ENCODE measurements around the gene SNCB. TPM values are rescaled to one million over a fixed set of nuclear protein-coding genes. Genes with fewer than 3 reads are reported as not detected.

Gene SNCB
- total RNA-seq, 1 experiment from 2014 or later = not detected

- intact Hi-C loops (cut with micrococcal nuclease) = loop anchor here (10.0 kb wide), 1 partner anchor 648 kb away; the partner anchor contains the start of genes PRELID1 and RAB24
- Histone ChIP-seq H3K4me1 (ENCODE audit: control insufficient read depth in 1 of 2, insufficient read depth in 2 of 2, low read length in 2 of 2) (peaks cover 5 to 13% of the 10 kb centered on the region in 2 experiments; a peak in 2 of 4 replicates), H2AFZ (ENCODE audit: low read depth, low read length, poor library complexity, severe bottlenecking) (no peak overlapping the region), H3K9me3 (ENCODE audit: control insufficient read depth in 1 of 2, insufficient read depth in 1 of 2, low read depth in 1 of 2, low read length in 2 of 2) (no peaks in the 10 kb centered on the region), H3K36me3 (ENCODE audit: control insufficient read depth in 1 of 2, insufficient read depth in 2 of 2, low read length in 2 of 2) (no peaks in the 10 kb centered on the region; a peak in 1 of 4 replicates), H3K79me2 (ENCODE audit: insufficient read depth, low read length) (no peaks in the 10 kb centered on the region), H3K9ac (ENCODE audit: low read length) (no peak overlapping the region), H3K4me2 (ENCODE audit: low read length) (no peak overlapping the region), H4K20me1 (ENCODE audit: insufficient read depth) (no peaks in the 10 kb centered on the region), H3K27me3 (ENCODE audit: insufficient read depth, low read length) (no peaks in the 10 kb centered on the region), H3K9me2 (ENCODE audit: insufficient read depth) (no peaks in the 10 kb centered on the region), H3K4me3 (replicated peaks in 1 of 2; ENCODE audit: low read depth in 1 of 2, low read length in 2 of 2) (no peak overlapping the region), H3K27ac (ENCODE audit: low read depth, low read length) (no peak overlapping the region)
- ChIA-PET POLR2A (no interaction called here), CTCF (interaction anchor here (0.8 to 1.3 kb wide), 2 partner anchors 9 to 430 kb away, joined by 3 read pairs; partner anchors contain the start of genes FGFR4 and TSPAN17), RAD21 (ENCODE audit: low non-redundant PET in 1 of 2, low total read pairs in 2 of 2, uncharacterized antibody in 2 of 2, unreplicated experiment in 2 of 2) (no interaction called here)
- ATAC-seq (no peak), DNase-seq (ENCODE audit: low read depth, low spot score) (no peak)
- TF ChIP-seq SRF (IDR thresholded peaks at IDR 0.05; ENCODE audit: low read depth) (no peak), TCF7L2 (IDR thresholded peaks at IDR 0.05; ENCODE audit: borderline replicate concordance, extremely low read depth, insufficient read depth, insufficient read length) (no peak), ZFX (IDR thresholded peaks at IDR 0.05) (no peak), FOSL1 (IDR thresholded peaks at IDR 0.05; ENCODE audit: low read depth) (no peak)
- no TSS peak for BruUV-seq (replicated peaks)
Observed at GRCh38 chr5:176656467-176656990, 26.2 kb upstream of the SNCB start.

- no peaks in the 10 kb centered on the region for H3K9me3 ChIP-seq (ENCODE audit: control insufficient read depth in 1 of 2, insufficient read depth in 1 of 2, low read depth in 1 of 2, low read length in 2 of 2)
- H3K9me2 ChIP-seq (ENCODE audit: insufficient read depth) = no peaks in the 10 kb centered on the region
- RAD21 ChIA-PET (ENCODE audit: low non-redundant PET in 1 of 2, low total read pairs in 2 of 2, uncharacterized antibody in 2 of 2, unreplicated experiment in 2 of 2) = no interaction called here
- no TSS peak for BruUV-seq (replicated peaks)
- no peak for ATAC-seq
- no peaks in the 10 kb centered on the region for H4K20me1 ChIP-seq (ENCODE audit: insufficient read depth)
- H3K4me3 ChIP-seq (replicated peaks in 1 of 2; ENCODE audit: low read depth in 1 of 2, low read length in 2 of 2) = no peak overlapping the region
- no peak overlapping the region for H2AFZ ChIP-seq (ENCODE audit: low read depth, low read length, poor library complexity, severe bottlenecking)
- H3K27ac ChIP-seq (ENCODE audit: low read depth, low read length) = no peak overlapping the region
- H3K4me2 ChIP-seq (ENCODE audit: low read length) = no peak overlapping the region
- CTCF ChIA-PET = no interaction called here
- no peak for DNase-seq (ENCODE audit: low read depth, low spot score)
- peaks cover 5 to 13% of the 10 kb centered on the region in 2 experiments; a peak in 2 of 4 replicates for H3K4me1 ChIP-seq (ENCODE audit: control insufficient read depth in 1 of 2, insufficient read depth in 2 of 2, low read length in 2 of 2)
- H3K9ac ChIP-seq (ENCODE audit: low read length) = no peak overlapping the region
- H3K27me3 ChIP-seq (ENCODE audit: insufficient read depth, low read length) = no peaks in the 10 kb centered on the region
- H3K36me3 ChIP-seq (ENCODE audit: control insufficient read depth in 1 of 2, insufficient read depth in 2 of 2, low read length in 2 of 2) = no peaks in the 10 kb centered on the region; a peak in 1 of 4 replicates
- H3K79me2 ChIP-seq (ENCODE audit: insufficient read depth, low read length) = peaks cover 12% of the 10 kb centered on the region; the same call in 1 of the 2 replicates
- intact Hi-C loops (cut with micrococcal nuclease) = loop anchor here (10.0 kb wide), 1 partner anchor 650 kb away; the partner anchor contains the start of genes PRELID1 and RAB24
- POLR2A ChIA-PET = no interaction called here
- TF ChIP-seq REST (IDR thresholded peaks at IDR 0.05; ENCODE audit: low read depth) (no peak), CTCF (IDR thresholded peaks at IDR 0.05 in 2 of 3, conservative IDR thresholded peaks at IDR 0.05 in 1 of 3; ENCODE audit: borderline replicate concordance in 1 of 3, insufficient read depth in 1 of 3, low read depth in 2 of 3, low read length in 2 of 3) (no peak), EZH2phosphoT487 (IDR thresholded peaks at IDR 0.05; ENCODE audit: borderline replicate concordance) (no peak), SIN3A (IDR thresholded peaks at IDR 0.05; ENCODE audit: low read depth) (no peak), POLR2AphosphoS5 (IDR thresholded peaks at IDR 0.05; ENCODE audit: low read depth, low read length) (no peak), FOSL1 (IDR thresholded peaks at IDR 0.05; ENCODE audit: low read depth) (no peak), MAX (IDR thresholded peaks at IDR 0.05) (no peak), ATF3 (IDR thresholded peaks at IDR 0.05) (no peak), EZH2 (IDR thresholded peaks at IDR 0.05) (no peak), CBX3 (IDR thresholded peaks at IDR 0.05; ENCODE audit: low read depth) (no peak), ZNF274 (IDR thresholded peaks at IDR 0.05; ENCODE audit: low read depth, low read length) (no peak), POLR2A (IDR thresholded peaks at IDR 0.05; ENCODE audit: borderline replicate concordance, extremely low read depth, insufficient read depth, insufficient read length) (no peak)
Observed at GRCh38 chr5:176654856-176655255, 24.5 kb upstream of the SNCB start.

Data from HCT116 (cell line).